DND-41 (cell line): ENCODE results near the gene ATXN7.

Source experiments
- ATAC-seq: fragments of 200-7000 bp; cut with Tn5 transposase; 3 replicates; pipeline ENCODE4 v1.9.1; 2021; ENCODE audit warnings: low read depth; ENCODE audit not compliant: insufficient read depth
- DNase-seq: peaks from one replicate; pipeline ENCODE4 v3.0.0-alpha.2; 2020
- H2AFZ ChIP-seq: 2 replicates; pipeline ENCODE4 v1.6.0; 2012; ENCODE audit warnings: low read depth, low read length
- H3K27ac ChIP-seq: 2 replicates; pipeline ENCODE4 v1.5.1; 2012; ENCODE audit warnings: low read length, inconsistent platforms
- H3K27me3 ChIP-seq: fragments of 200-600 bp; sonication (generic); 2 replicates; pipeline ENCODE4 v1.6.0; 2012; ENCODE audit warnings: low read length, mild to moderate bottlenecking, inconsistent platforms; ENCODE audit not compliant: insufficient read depth, poor library complexity
- H3K36me3 ChIP-seq: 2 replicates; pipeline ENCODE4 v1.5.1; 2012; ENCODE audit warnings: low read length, inconsistent platforms; ENCODE audit not compliant: insufficient read depth
- H3K4me1 ChIP-seq: 2 replicates; pipeline ENCODE4 v1.5.1; 2012; ENCODE audit warnings: mild to moderate bottlenecking, low read length; ENCODE audit not compliant: insufficient read depth
- H3K4me2 ChIP-seq: 2 replicates; pipeline ENCODE4 v1.6.0; 2012; ENCODE audit warnings: mild to moderate bottlenecking, moderate library complexity, low read length, inconsistent platforms; ENCODE audit not compliant: insufficient read depth
- H3K4me3 ChIP-seq, 2 experiments: fragments of 200-600 bp in 1 of 2; shearing (Covaris generic) in 1 of 2; 2 replicates each; pipeline ENCODE4 v1.5.1; 2012 to 2016; ENCODE audit warnings: inconsistent platforms in 2 of 2, low read length in 2 of 2, mild to moderate bottlenecking in 2 of 2, low read depth in 1 of 2, moderate library complexity in 1 of 2
- H3K79me2 ChIP-seq: 2 replicates; pipeline ENCODE4 v1.6.0; 2012; ENCODE audit warnings: low read length, inconsistent platforms; ENCODE audit not compliant: insufficient read depth
- H3K9ac ChIP-seq: 2 replicates; pipeline ENCODE4 v1.6.0; 2012; ENCODE audit warnings: low read depth, mild to moderate bottlenecking, inconsistent platforms, low read length, moderate library complexity
- H3K9me3 ChIP-seq: 2 replicates; pipeline ENCODE4 v1.5.1; 2012; ENCODE audit warnings: low read length, moderate library complexity, mild to moderate bottlenecking, inconsistent platforms; ENCODE audit not compliant: insufficient read depth, severe bottlenecking
- H4K20me1 ChIP-seq: 2 replicates; pipeline ENCODE4 v1.6.0; 2012; ENCODE audit warnings: low read length; ENCODE audit not compliant: insufficient read depth
- EZH2 ChIP-seq: IDR thresholded peaks from 3 replicates; pipeline ENCODE4 v1.6.1; 2012; ENCODE audit warnings: borderline replicate concordance, low read depth, mild to moderate bottlenecking, moderate library complexity, low read length, inconsistent platforms; ENCODE audit not compliant: severe bottlenecking
- TF ChIP-seq, protein P1 (sequence below): IDR thresholded peaks from 2 replicates; pipeline ENCODE4 v1.5.1; 2012; ENCODE audit warnings: borderline replicate concordance, low read length, moderate library complexity, mild to moderate bottlenecking; ENCODE audit not compliant: poor library complexity, severe bottlenecking; ENCODE audit errors: extremely low read depth

Gene ATXN7

GRCh38 chr3:63908776-63909175, 45.1 kb downstream of the ATXN7 start:
- H3K9me3 ChIP-seq, result no peaks in the 10 kb centered on the region
- no peak overlapping the region for H3K4me3 ChIP-seq
- H3K27ac ChIP-seq, result no peak overlapping the region
- H3K9ac ChIP-seq, result no peak overlapping the region
- peaks cover 32% of the 10 kb centered on the region for H3K79me2 ChIP-seq
- ATAC-seq, result no peak
- H4K20me1 ChIP-seq, result peaks cover 7% of the 10 kb centered on the region; the same call in 1 of the 2 replicates
- no peak overlapping the region for H3K4me2 ChIP-seq
- no peak for DNase-seq
- no peak overlapping the region for H2AFZ ChIP-seq
- H3K4me1 ChIP-seq, result peaks cover 31% of the 10 kb centered on the region
- no peaks in the 10 kb centered on the region for H3K27me3 ChIP-seq
- TF ChIP-seq EZH2, result no peak
- TF ChIP-seq, protein P1, sequence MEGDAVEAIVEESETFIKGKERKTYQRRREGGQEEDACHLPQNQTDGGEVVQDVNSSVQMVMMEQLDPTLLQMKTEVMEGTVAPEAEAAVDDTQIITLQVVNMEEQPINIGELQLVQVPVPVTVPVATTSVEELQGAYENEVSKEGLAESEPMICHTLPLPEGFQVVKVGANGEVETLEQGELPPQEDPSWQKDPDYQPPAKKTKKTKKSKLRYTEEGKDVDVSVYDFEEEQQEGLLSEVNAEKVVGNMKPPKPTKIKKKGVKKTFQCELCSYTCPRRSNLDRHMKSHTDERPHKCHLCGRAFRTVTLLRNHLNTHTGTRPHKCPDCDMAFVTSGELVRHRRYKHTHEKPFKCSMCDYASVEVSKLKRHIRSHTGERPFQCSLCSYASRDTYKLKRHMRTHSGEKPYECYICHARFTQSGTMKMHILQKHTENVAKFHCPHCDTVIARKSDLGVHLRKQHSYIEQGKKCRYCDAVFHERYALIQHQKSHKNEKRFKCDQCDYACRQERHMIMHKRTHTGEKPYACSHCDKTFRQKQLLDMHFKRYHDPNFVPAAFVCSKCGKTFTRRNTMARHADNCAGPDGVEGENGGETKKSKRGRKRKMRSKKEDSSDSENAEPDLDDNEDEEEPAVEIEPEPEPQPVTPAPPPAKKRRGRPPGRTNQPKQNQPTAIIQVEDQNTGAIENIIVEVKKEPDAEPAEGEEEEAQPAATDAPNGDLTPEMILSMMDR, result no peak
- peaks cover 13% of the 10 kb centered on the region for H3K36me3 ChIP-seq

GRCh38 chr3:63909431-63909830, 45.8 kb downstream of the ATXN7 start:
- Histone ChIP-seq H3K4me3 (no peak overlapping the region), H3K36me3 (peaks cover 14% of the 10 kb centered on the region), H3K4me2 (no peak overlapping the region), H3K27me3 (no peaks in the 10 kb centered on the region), H3K79me2 (peaks cover 36% of the 10 kb centered on the region), H3K27ac (no peak overlapping the region), H3K9ac (no peak overlapping the region), H3K9me3 (no peaks in the 10 kb centered on the region), H3K4me1 (peaks cover 38% of the 10 kb centered on the region), H2AFZ (no peak overlapping the region), H4K20me1 (peaks cover 5% of the 10 kb centered on the region; the same call in 1 of the 2 replicates)
- ATAC-seq (no peak), DNase-seq (no peak)
- TF ChIP-seq, protein P1, result no peak
- TF ChIP-seq EZH2, result no peak

GRCh38 chr3:63910001-63910400, 46.3 kb downstream of the ATXN7 start:
- peaks cover 17% of the 10 kb centered on the region; the same call in 1 of the 2 replicates for H3K36me3 ChIP-seq
- ATAC-seq, result no peak
- H3K4me2 ChIP-seq, result no peak overlapping the region
- no peaks in the 10 kb centered on the region for H3K27me3 ChIP-seq
- H2AFZ ChIP-seq, result no peak overlapping the region
- H3K4me3 ChIP-seq, result no peak overlapping the region
- no peaks in the 10 kb centered on the region for H3K9me3 ChIP-seq
- TF ChIP-seq, protein P1, result no peak
- no peak for TF ChIP-seq EZH2
- no peak overlapping the region; the same call in 1 of the 2 replicates for H3K27ac ChIP-seq
- peaks cover 41% of the 10 kb centered on the region for H3K79me2 ChIP-seq
- H3K4me1 ChIP-seq, result peaks cover 38% of the 10 kb centered on the region
- H3K9ac ChIP-seq, result no peak overlapping the region
- H4K20me1 ChIP-seq, result peaks cover 3% of the 10 kb centered on the region; the same call in 1 of the 2 replicates
- no peak for DNase-seq

GRCh38 chr3:63910891-63911290, 47.2 kb downstream of the ATXN7 start:
- Histone ChIP-seq H3K27ac (peak overlapping the region; percentile 40; the same call in 1 of the 2 replicates), H3K27me3 (no peaks in the 10 kb centered on the region), H3K9ac (peak overlapping the region; percentile 79), H3K4me3 (peak overlapping the region in 1 of 2 experiments; percentile 98; a peak in 2 of 4 replicates), H3K4me2 (peak overlapping the region; percentile 98), H4K20me1 (peaks cover 3% of the 10 kb centered on the region; the same call in 1 of the 2 replicates), H3K9me3 (no peaks in the 10 kb centered on the region), H3K4me1 (peaks cover 38% of the 10 kb centered on the region), H2AFZ (peak overlapping the region; percentile 78; the same call in 1 of the 2 replicates), H3K36me3 (peaks cover 24% of the 10 kb centered on the region), H3K79me2 (peaks cover 46% of the 10 kb centered on the region)
- ATAC-seq (peak; percentile 15; the same call in 1 of the 3 replicates), DNase-seq (no peak)
- TF ChIP-seq, protein P1, result no peak
- no peak for TF ChIP-seq EZH2
